Tibial nerve (tissue), 3 donors: ENCODE data around the gene CSF1.

Experiments
- POLR2A ChIP-seq, 2 donors: fragments of 450-650 bp; IDR thresholded peaks; one replicate each; pipeline ENCODE4 v1.6.1; 2017; ENCODE audit warnings: antibody characterized with exemption in 2 of 2, mild to moderate bottlenecking in 2 of 2, moderate library complexity in 2 of 2
- TF ChIP-seq, protein P1 (sequence below), 5 experiments: fragments of 200-600 bp in 3 of 5; fragments of 450-650 bp in 2 of 5; sonication (generic) in 3 of 5; IDR thresholded peaks; one replicate each; pipeline ENCODE4 v1.5.1; 2016 to 2019; ENCODE audit warnings: antibody characterized with exemption in 5 of 5, mild to moderate bottlenecking in 3 of 5, moderate library complexity in 2 of 5

DNA sequence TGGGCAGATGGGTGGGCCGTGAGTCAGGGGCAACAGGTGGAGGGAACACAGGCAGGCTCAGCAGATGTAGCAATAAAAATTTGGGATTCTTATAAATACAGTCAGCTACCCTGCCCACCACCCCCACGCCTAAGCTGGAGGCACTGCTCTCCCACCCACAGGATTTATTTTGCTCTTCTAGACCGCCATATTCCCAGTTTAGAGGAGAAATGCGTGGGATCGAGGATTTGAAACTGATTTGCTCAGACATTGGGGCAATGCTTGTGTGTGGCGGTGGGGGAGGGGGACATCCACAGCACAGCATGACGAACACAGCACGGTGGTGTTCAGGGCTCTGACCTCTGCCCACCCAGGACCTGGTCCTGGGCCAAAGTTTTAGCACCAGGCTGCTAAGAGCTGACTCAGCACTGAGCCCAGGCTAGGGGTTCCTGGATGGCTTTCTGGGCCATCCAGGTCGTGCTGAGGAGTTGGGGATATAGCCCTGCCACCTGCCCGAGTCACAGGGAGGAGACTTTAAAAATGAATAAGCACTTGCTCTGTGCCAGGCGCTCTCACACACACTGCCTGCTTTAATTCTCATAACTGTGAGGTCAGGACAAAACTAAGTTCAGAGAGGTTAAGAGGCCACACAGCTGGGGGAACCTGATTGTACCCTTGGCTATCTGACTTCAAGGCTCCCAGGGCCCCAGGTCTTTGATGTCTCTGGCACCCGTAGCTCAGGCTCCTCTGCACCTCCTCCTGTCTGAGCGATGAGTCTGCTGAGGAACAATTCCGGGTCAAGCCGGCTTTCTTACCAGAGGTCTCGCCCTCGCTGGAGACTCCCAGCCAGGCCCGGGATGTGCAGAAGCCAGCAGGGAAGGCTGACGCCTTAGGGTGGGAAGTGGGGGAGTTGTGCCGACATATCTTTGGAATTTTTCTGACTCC, 29.4 kb upstream of the CSF1 start:
- no peak for TF ChIP-seq POLR2A (IDR thresholded peaks at IDR 0.05)
- TF ChIP-seq, protein P1, sequence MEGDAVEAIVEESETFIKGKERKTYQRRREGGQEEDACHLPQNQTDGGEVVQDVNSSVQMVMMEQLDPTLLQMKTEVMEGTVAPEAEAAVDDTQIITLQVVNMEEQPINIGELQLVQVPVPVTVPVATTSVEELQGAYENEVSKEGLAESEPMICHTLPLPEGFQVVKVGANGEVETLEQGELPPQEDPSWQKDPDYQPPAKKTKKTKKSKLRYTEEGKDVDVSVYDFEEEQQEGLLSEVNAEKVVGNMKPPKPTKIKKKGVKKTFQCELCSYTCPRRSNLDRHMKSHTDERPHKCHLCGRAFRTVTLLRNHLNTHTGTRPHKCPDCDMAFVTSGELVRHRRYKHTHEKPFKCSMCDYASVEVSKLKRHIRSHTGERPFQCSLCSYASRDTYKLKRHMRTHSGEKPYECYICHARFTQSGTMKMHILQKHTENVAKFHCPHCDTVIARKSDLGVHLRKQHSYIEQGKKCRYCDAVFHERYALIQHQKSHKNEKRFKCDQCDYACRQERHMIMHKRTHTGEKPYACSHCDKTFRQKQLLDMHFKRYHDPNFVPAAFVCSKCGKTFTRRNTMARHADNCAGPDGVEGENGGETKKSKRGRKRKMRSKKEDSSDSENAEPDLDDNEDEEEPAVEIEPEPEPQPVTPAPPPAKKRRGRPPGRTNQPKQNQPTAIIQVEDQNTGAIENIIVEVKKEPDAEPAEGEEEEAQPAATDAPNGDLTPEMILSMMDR (IDR thresholded peaks at IDR 0.05): no peak
